Testis (tissue), 2 donors: ENCODE data around the gene SLC6A17.

ENCODE experiments used
- POLR2A ChIP-seq: fragments of 450-650 bp; IDR thresholded peaks from one replicate; pipeline ENCODE4 v1.6.1; 2017; ENCODE audit warnings: antibody characterized with exemption, mild to moderate bottlenecking, moderate library complexity
- TF ChIP-seq, protein P1 (sequence below), 3 experiments: fragments of 450-650 bp in 2 of 3; fragments of 200-600 bp in 1 of 3; sonication (generic) in 1 of 3; IDR thresholded peaks; one replicate each; pipeline ENCODE4 v1.5.1; 2016 to 2019; ENCODE audit warnings: antibody characterized with exemption in 3 of 3, mild to moderate bottlenecking in 2 of 3, moderate library complexity in 1 of 3

DNA sequence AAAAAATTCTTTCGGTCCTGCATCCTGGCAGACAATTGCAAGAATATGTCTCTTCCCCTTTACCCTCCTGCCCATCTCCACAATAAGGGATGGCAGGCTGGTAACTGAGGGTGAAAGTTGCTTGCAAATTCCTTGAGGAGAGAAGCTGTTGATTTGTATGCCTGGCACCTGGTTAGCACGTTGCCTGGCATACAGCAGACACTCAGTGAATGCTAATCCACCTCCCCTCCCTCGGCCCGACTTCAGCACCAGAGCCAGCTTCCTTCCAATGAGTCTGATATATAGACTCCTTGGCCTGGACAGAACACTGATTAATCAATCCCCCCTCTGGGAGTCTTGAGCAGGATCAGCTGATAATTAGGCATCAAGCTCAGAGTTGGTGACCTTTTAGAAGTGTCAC lies 99.0 kb downstream of the SLC6A17 start:
- TF ChIP-seq, protein P1, sequence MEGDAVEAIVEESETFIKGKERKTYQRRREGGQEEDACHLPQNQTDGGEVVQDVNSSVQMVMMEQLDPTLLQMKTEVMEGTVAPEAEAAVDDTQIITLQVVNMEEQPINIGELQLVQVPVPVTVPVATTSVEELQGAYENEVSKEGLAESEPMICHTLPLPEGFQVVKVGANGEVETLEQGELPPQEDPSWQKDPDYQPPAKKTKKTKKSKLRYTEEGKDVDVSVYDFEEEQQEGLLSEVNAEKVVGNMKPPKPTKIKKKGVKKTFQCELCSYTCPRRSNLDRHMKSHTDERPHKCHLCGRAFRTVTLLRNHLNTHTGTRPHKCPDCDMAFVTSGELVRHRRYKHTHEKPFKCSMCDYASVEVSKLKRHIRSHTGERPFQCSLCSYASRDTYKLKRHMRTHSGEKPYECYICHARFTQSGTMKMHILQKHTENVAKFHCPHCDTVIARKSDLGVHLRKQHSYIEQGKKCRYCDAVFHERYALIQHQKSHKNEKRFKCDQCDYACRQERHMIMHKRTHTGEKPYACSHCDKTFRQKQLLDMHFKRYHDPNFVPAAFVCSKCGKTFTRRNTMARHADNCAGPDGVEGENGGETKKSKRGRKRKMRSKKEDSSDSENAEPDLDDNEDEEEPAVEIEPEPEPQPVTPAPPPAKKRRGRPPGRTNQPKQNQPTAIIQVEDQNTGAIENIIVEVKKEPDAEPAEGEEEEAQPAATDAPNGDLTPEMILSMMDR (IDR thresholded peaks at IDR 0.05), result no peak
- no peak for TF ChIP-seq POLR2A
